ENCODE results near the gene ZSWIM1.

The ZSWIM1 gene

DNA sequence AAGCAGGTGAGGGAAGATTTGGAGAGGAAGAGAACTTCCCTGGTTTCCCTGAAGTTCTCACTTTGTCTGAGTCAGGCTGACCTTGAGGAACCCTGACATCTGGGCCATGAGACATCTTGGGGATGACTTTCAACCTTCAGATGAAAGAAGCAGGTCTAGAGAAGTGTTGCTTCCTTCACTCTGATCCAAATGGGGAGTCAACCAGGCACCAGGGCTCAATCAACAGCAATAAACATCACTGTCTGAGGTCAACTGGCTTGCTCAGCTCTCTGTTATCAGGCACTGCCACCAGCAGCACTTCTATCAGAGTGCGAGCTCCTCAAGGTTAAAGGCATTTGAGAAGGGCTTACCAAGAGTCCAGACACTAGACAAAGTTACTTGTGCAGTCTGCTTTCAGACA is 30.1 kb upstream of the ZSWIM1 start:
- ATAC-seq = no peak
- TF ChIP-seq ZFP30 (CRISPR knock-in tag; IDR thresholded peaks at IDR 0.05) (no peak), PPARA (CRISPR knock-in tag; IDR thresholded peaks at IDR 0.05; ENCODE audit: borderline replicate concordance) (no peak), ZFP3 (CRISPR knock-in tag; IDR thresholded peaks at IDR 0.05) (no peak), ZNF8 (CRISPR knock-in tag; IDR thresholded peaks at IDR 0.05) (no peak), OSR1 (CRISPR knock-in tag; IDR thresholded peaks at IDR 0.05) (no peak), TOX (CRISPR knock-in tag; IDR thresholded peaks at IDR 0.05; ENCODE audit: borderline replicate concordance) (no peak), RARB (CRISPR knock-in tag; IDR thresholded peaks at IDR 0.05) (no peak), SNAI2 (CRISPR knock-in tag; IDR thresholded peaks at IDR 0.05) (no peak), ISL1 (CRISPR knock-in tag; IDR thresholded peaks at IDR 0.05) (no peak), CSDC2 (CRISPR knock-in tag; IDR thresholded peaks at IDR 0.05) (no peak), ZNF565 (CRISPR knock-in tag; conservative IDR thresholded peaks at IDR 0.05; ENCODE audit: low read depth) (no peak)
- TF ChIP-seq, protein P1, sequence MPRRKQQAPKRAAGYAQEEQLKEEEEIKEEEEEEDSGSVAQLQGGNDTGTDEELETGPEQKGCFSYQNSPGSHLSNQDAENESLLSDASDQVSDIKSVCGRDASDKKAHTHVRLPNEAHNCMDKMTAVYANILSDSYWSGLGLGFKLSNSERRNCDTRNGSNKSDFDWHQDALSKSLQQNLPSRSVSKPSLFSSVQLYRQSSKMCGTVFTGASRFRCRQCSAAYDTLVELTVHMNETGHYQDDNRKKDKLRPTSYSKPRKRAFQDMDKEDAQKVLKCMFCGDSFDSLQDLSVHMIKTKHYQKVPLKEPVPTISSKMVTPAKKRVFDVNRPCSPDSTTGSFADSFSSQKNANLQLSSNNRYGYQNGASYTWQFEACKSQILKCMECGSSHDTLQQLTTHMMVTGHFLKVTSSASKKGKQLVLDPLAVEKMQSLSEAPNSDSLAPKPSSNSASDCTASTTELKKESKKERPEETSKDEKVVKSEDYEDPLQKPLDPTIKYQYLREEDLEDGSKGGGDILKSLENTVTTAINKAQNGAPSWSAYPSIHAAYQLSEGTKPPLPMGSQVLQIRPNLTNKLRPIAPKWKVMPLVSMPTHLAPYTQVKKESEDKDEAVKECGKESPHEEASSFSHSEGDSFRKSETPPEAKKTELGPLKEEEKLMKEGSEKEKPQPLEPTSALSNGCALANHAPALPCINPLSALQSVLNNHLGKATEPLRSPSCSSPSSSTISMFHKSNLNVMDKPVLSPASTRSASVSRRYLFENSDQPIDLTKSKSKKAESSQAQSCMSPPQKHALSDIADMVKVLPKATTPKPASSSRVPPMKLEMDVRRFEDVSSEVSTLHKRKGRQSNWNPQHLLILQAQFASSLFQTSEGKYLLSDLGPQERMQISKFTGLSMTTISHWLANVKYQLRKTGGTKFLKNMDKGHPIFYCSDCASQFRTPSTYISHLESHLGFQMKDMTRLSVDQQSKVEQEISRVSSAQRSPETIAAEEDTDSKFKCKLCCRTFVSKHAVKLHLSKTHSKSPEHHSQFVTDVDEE (CRISPR knock-in tag; IDR thresholded peaks at IDR 0.05) = no peak
- TF ChIP-seq, protein P2, sequence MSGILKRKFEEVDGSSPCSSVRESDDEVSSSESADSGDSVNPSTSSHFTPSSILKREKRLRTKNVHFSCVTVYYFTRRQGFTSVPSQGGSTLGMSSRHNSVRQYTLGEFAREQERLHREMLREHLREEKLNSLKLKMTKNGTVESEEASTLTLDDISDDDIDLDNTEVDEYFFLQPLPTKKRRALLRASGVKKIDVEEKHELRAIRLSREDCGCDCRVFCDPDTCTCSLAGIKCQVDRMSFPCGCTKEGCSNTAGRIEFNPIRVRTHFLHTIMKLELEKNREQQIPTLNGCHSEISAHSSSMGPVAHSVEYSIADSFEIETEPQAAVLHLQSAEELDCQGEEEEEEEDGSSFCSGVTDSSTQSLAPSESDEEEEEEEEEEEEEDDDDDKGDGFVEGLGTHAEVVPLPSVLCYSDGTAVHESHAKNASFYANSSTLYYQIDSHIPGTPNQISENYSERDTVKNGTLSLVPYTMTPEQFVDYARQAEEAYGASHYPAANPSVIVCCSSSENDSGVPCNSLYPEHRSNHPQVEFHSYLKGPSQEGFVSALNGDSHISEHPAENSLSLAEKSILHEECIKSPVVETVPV (CRISPR knock-in tag; IDR thresholded peaks at IDR 0.05) = no peak

DNA sequence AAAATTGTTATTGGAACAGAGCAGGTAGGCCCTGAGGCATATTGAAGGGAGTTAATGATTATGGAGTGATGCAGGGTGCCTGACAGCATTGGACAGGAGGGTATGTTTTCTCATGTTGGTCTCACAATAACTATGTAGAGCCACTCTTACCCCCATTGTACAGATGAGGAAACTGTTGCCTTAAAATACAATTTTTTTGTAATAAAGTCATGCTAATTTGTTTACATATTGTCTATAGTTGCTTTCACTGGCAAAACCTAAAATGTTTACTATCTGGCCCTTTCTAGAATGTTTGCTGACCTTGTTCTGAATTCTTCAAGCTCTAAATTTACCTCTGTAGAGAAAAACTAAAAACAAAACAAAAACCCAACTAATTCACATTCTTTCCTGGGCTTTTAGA is 29.5 kb upstream of the ZSWIM1 start:
- no peak for TF ChIP-seq RARB (CRISPR knock-in tag; IDR thresholded peaks at IDR 0.05)
- no peak for TF ChIP-seq SNAI2 (CRISPR knock-in tag; IDR thresholded peaks at IDR 0.05)
- TF ChIP-seq TCF4 (CRISPR knock-in tag; IDR thresholded peaks at IDR 0.05; ENCODE audit: borderline replicate concordance) = no peak
- TF ChIP-seq, protein P3, sequence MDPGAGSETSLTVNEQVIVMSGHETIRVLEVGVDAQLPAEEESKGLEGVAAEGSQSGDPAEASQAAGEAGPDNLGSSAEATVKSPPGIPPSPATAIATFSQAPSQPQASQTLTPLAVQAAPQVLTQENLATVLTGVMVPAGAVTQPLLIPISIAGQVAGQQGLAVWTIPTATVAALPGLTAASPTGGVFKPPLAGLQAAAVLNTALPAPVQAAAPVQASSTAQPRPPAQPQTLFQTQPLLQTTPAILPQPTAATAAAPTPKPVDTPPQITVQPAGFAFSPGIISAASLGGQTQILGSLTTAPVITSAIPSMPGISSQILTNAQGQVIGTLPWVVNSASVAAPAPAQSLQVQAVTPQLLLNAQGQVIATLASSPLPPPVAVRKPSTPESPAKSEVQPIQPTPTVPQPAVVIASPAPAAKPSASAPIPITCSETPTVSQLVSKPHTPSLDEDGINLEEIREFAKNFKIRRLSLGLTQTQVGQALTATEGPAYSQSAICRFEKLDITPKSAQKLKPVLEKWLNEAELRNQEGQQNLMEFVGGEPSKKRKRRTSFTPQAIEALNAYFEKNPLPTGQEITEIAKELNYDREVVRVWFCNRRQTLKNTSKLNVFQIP (CRISPR knock-in tag; IDR thresholded peaks at IDR 0.05; ENCODE audit: borderline replicate concordance, low read depth) = no peak
- no peak for TF ChIP-seq PPARA (CRISPR knock-in tag; IDR thresholded peaks at IDR 0.05; ENCODE audit: borderline replicate concordance)
- no peak for TF ChIP-seq ESRRG (CRISPR knock-in tag; IDR thresholded peaks at IDR 0.05)
- no peak for TF ChIP-seq CSDC2 (CRISPR knock-in tag; IDR thresholded peaks at IDR 0.05)
- no peak for TF ChIP-seq BACH2 (CRISPR knock-in tag; IDR thresholded peaks at IDR 0.05; ENCODE audit: borderline replicate concordance)
- TF ChIP-seq, protein P4, sequence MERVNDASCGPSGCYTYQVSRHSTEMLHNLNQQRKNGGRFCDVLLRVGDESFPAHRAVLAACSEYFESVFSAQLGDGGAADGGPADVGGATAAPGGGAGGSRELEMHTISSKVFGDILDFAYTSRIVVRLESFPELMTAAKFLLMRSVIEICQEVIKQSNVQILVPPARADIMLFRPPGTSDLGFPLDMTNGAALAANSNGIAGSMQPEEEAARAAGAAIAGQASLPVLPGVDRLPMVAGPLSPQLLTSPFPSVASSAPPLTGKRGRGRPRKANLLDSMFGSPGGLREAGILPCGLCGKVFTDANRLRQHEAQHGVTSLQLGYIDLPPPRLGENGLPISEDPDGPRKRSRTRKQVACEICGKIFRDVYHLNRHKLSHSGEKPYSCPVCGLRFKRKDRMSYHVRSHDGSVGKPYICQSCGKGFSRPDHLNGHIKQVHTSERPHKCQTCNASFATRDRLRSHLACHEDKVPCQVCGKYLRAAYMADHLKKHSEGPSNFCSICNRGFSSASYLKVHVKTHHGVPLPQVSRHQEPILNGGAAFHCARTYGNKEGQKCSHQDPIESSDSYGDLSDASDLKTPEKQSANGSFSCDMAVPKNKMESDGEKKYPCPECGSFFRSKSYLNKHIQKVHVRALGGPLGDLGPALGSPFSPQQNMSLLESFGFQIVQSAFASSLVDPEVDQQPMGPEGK (CRISPR knock-in tag; IDR thresholded peaks at IDR 0.05; ENCODE audit: borderline replicate concordance) = no peak
- no peak for TF ChIP-seq ZFP30 (CRISPR knock-in tag; IDR thresholded peaks at IDR 0.05)
- no peak for TF ChIP-seq OSR1 (CRISPR knock-in tag; IDR thresholded peaks at IDR 0.05)
- TF ChIP-seq ISL1 (CRISPR knock-in tag; IDR thresholded peaks at IDR 0.05) = no peak
- TF ChIP-seq, protein P1 (CRISPR knock-in tag; IDR thresholded peaks at IDR 0.05) = no peak
- no peak for TF ChIP-seq TOX (CRISPR knock-in tag; IDR thresholded peaks at IDR 0.05; ENCODE audit: borderline replicate concordance)
- no peak for TF ChIP-seq ZNF8 (CRISPR knock-in tag; IDR thresholded peaks at IDR 0.05)
- TF ChIP-seq ZFP3 (CRISPR knock-in tag; IDR thresholded peaks at IDR 0.05) = no peak
- TF ChIP-seq, protein P5, sequence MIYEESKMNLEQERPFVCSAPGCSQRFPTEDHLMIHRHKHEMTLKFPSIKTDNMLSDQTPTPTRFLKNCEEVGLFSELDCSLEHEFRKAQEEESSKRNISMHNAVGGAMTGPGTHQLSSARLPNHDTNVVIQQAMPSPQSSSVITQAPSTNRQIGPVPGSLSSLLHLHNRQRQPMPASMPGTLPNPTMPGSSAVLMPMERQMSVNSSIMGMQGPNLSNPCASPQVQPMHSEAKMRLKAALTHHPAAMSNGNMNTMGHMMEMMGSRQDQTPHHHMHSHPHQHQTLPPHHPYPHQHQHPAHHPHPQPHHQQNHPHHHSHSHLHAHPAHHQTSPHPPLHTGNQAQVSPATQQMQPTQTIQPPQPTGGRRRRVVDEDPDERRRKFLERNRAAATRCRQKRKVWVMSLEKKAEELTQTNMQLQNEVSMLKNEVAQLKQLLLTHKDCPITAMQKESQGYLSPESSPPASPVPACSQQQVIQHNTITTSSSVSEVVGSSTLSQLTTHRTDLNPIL (CRISPR knock-in tag; IDR thresholded peaks at IDR 0.05; ENCODE audit: low read depth) = no peak
- no peak for TF ChIP-seq ZNF565 (CRISPR knock-in tag; conservative IDR thresholded peaks at IDR 0.05; ENCODE audit: low read depth)
- no peak for ATAC-seq
